Fibroblast of lung (primary cell): Measurements from ENCODE around the gene NEK8. TPM values are rescaled to one million over a fixed set of nuclear protein-coding genes. Genes with fewer than 3 reads are reported as not detected.

Source experiments
- DNase-seq, 2 donors: peaks; one replicate each; pipeline versions ENCODE4 v3.0.0 to v3.0.0-alpha.2; 2010; ENCODE audit warnings: low read depth in 2 of 2
- H2AFZ ChIP-seq: 2 replicates; pipeline ENCODE4 v1.5.1; 2012; ENCODE audit warnings: low read length, control low read depth, inconsistent platforms
- H3K27ac ChIP-seq: 2 replicates; pipeline ENCODE4 v1.5.1; 2011; ENCODE audit warnings: low read length, control low read depth; ENCODE audit not compliant: insufficient read depth
- H3K27me3 ChIP-seq: 2 replicates; pipeline ENCODE4 v1.5.1; 2011; ENCODE audit warnings: mild to moderate bottlenecking, low read length; ENCODE audit not compliant: control insufficient read depth, insufficient read depth
- H3K36me3 ChIP-seq: 2 replicates; pipeline ENCODE4 v1.5.1; 2011; ENCODE audit warnings: low read length; ENCODE audit not compliant: control insufficient read depth, insufficient read depth
- H3K4me1 ChIP-seq: 2 replicates; pipeline ENCODE4 v1.5.1; 2011; ENCODE audit warnings: low read length; ENCODE audit not compliant: control insufficient read depth, insufficient read depth; ENCODE audit errors: extremely low read depth
- H3K4me2 ChIP-seq: 2 replicates; pipeline ENCODE4 v1.5.1; 2011; ENCODE audit warnings: low read length, control low read depth; ENCODE audit not compliant: insufficient read depth; ENCODE audit errors: extremely low read depth
- H3K4me3 ChIP-seq, 4 experiments: fragments of 200-600 bp in 1 of 4; sonication (generic) in 1 of 4; replicated peaks in 1 of 4; 2 replicates each; pipeline ENCODE4 v1.5.1; 2011 to 2016; ENCODE audit warnings: low read length in 4 of 4, low read depth in 3 of 4, mild to moderate bottlenecking in 3 of 4, control low read depth in 2 of 4, inconsistent platforms in 1 of 4, mixed read lengths in 1 of 4; ENCODE audit not compliant: insufficient read depth in 1 of 4; ENCODE audit errors: control extremely low read depth in 1 of 4
- H3K79me2 ChIP-seq: 2 replicates; pipeline ENCODE4 v1.5.1; 2012; ENCODE audit warnings: mild to moderate bottlenecking, low read length, inconsistent platforms; ENCODE audit not compliant: control insufficient read depth, insufficient read depth
- H3K9ac ChIP-seq: 2 replicates; pipeline ENCODE4 v1.5.1; 2011; ENCODE audit warnings: mild to moderate bottlenecking, low read length, control low read depth; ENCODE audit not compliant: insufficient read depth
- H3K9me3 ChIP-seq: 2 replicates; pipeline ENCODE4 v1.5.1; 2012; ENCODE audit warnings: low read depth, low read length; ENCODE audit not compliant: control insufficient read depth, insufficient read depth
- H4K20me1 ChIP-seq: 2 replicates; pipeline ENCODE4 v1.5.1; 2011; ENCODE audit warnings: low read length; ENCODE audit not compliant: control insufficient read depth, insufficient read depth; ENCODE audit errors: extremely low read depth
- EZH2 ChIP-seq: IDR thresholded peaks from 2 replicates; pipeline ENCODE4 v1.5.1; 2012; ENCODE audit warnings: low read length, control low read depth, mild to moderate bottlenecking; ENCODE audit errors: missing control alignments
- polyA plus RNA-seq, 2 donors: library from polyadenylated mRNA; depleted of rRNA in 1 of 2; stranded (reverse) in 1 of 2; unstranded in 1 of 2; fragments of >200 nt; gene quantifications; 2 replicates each; pipeline ENCODE4 v1.2.1, GENCODE V29; 2011 to 2012; ENCODE audit warnings: missing spikeins in 1 of 2
- total RNA-seq: library from RNA; depleted of rRNA; stranded (reverse); fragments of >200 nt; gene quantifications from 2 replicates; pipeline ENCODE4 v1.2.1, GENCODE V29; 2014
- TF ChIP-seq, protein P1 (sequence below), 2 donors: IDR thresholded peaks in 1 of 2; conservative IDR thresholded peaks in 1 of 2; 1 replicate in 1 of 2; 2 replicates in 1 of 2; pipeline ENCODE4 v1.5.1; 2011 to 2012; ENCODE audit warnings: low read length in 2 of 2, control low read depth in 1 of 2, inconsistent platforms in 1 of 2, low read depth in 1 of 2, mild to moderate bottlenecking in 1 of 2

NEK8 gene
- total and polyA plus RNA-seq, 2 donors (not counting 1 experiment from before 2014, with no cell fraction given): 2.8 to 3.8 TPM

DNA sequence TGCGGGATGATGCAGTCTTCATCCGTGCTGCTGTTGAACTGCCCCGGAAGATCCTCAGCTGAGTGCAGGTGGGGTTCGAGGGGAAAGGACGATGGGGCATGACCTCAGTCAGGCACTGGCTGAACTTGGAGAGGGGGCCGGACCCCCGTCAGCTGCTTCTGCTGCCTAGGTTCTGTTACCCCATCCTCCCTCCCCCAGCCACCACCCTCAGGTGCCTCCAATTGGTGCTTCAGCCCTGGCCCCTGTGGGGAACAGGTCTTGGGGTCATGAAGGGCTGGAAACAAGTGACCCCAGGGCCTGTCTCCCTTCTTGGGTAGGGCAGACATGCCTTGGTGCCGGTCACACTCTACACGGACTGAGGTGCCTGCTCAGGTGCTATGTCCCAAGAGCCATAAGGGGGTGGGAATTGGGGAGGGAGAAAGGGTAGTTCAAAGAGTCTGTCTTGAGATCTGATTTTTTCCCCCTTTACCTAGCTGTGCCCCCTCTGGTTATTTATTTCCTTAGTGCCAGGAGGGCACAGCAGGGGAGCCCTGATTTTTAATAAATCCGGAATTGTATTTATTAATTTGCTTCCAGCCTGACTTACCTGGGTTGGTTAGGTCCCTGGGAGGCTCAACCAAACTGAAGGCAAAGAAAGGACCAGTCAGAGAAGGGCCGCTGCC lies 21.1 kb downstream of the NEK8 start:
- Histone ChIP-seq H3K4me2 (no peak overlapping the region), H3K4me3 (peak overlapping the region in 1 of 4 experiments; percentile 10), H3K79me2 (peaks cover 34% of the 10 kb centered on the region), H2AFZ (no peak overlapping the region), H3K9me3 (no peaks in the 10 kb centered on the region), H3K4me1 (peaks cover 9% of the 10 kb centered on the region), H3K36me3 (peaks cover 33% of the 10 kb centered on the region), H3K27me3 (no peaks in the 10 kb centered on the region), H3K9ac (no peak overlapping the region), H4K20me1 (no peaks in the 10 kb centered on the region), H3K27ac (no peak overlapping the region)
- TF ChIP-seq, protein P1, sequence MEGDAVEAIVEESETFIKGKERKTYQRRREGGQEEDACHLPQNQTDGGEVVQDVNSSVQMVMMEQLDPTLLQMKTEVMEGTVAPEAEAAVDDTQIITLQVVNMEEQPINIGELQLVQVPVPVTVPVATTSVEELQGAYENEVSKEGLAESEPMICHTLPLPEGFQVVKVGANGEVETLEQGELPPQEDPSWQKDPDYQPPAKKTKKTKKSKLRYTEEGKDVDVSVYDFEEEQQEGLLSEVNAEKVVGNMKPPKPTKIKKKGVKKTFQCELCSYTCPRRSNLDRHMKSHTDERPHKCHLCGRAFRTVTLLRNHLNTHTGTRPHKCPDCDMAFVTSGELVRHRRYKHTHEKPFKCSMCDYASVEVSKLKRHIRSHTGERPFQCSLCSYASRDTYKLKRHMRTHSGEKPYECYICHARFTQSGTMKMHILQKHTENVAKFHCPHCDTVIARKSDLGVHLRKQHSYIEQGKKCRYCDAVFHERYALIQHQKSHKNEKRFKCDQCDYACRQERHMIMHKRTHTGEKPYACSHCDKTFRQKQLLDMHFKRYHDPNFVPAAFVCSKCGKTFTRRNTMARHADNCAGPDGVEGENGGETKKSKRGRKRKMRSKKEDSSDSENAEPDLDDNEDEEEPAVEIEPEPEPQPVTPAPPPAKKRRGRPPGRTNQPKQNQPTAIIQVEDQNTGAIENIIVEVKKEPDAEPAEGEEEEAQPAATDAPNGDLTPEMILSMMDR (conservative IDR thresholded peaks at IDR 0.05 in 1 of 2, IDR thresholded peaks at IDR 0.05 in 1 of 2; ENCODE audit: low read depth in 1 of 2, low read length in 2 of 2): no peak
- TF ChIP-seq EZH2: no peak
- no peak for DNase-seq

- TF ChIP-seq, protein P1 (conservative IDR thresholded peaks at IDR 0.05 in 1 of 2, IDR thresholded peaks at IDR 0.05 in 1 of 2; ENCODE audit: low read depth in 1 of 2, low read length in 2 of 2): peak; percentile 99 to 100
- no peak for TF ChIP-seq EZH2
- Histone ChIP-seq H3K27me3 (no peaks in the 10 kb centered on the region), H3K9me3 (no peaks in the 10 kb centered on the region), H4K20me1 (no peaks in the 10 kb centered on the region), H3K4me2 (no peak overlapping the region), H2AFZ (no peak overlapping the region), H3K4me1 (peaks cover 9% of the 10 kb centered on the region), H3K9ac (no peak overlapping the region), H3K4me3 (no peak overlapping the region), H3K27ac (no peak overlapping the region), H3K79me2 (peaks cover 26% of the 10 kb centered on the region), H3K36me3 (peaks cover 33% of the 10 kb centered on the region)
- peak; percentile 85 to 93 for DNase-seq
Measured at GRCh38 chr17:28750178-28751047, 21.8 kb downstream of the NEK8 start.

- Histone ChIP-seq H3K9me3 (no peaks in the 10 kb centered on the region), H3K36me3 (peaks cover 33% of the 10 kb centered on the region), H4K20me1 (no peaks in the 10 kb centered on the region), H3K9ac (no peak overlapping the region), H2AFZ (no peak overlapping the region), H3K4me3 (no peak overlapping the region), H3K4me1 (peaks cover 2% of the 10 kb centered on the region), H3K27ac (no peak overlapping the region), H3K4me2 (no peak overlapping the region), H3K27me3 (no peaks in the 10 kb centered on the region), H3K79me2 (peaks cover 13% of the 10 kb centered on the region)
- no peak for TF ChIP-seq EZH2
- TF ChIP-seq, protein P1 (conservative IDR thresholded peaks at IDR 0.05 in 1 of 2, IDR thresholded peaks at IDR 0.05 in 1 of 2; ENCODE audit: low read depth in 1 of 2, low read length in 2 of 2): no peak
- DNase-seq: no peak
Measured at GRCh38 chr17:28751600-28752366, 23.2 kb downstream of the NEK8 start.
